HEK293T (cell line): ENCODE data around the gene CACTIN.

Experiments
- CTCF ChIA-PET: fragments of 350-600 bp; formaldehyde crosslinking; extraction: SDS; loops from one replicate; lab custom pipeline; 2021; ENCODE audit warnings: antibody characterized with exemption, inconsistent platforms; lab: Yijun Ruan, JAX
- POLR2A ChIA-PET: fragments of 350-600 bp; formaldehyde crosslinking; extraction: SDS; loops from one replicate; lab custom pipeline; 2020; ENCODE audit warnings: antibody characterized with exemption, inconsistent platforms; lab: Yijun Ruan, JAX
- DNase-seq: peaks from one replicate; pipeline ENCODE4 v3.0.0; 2012; ENCODE audit warnings: mixed read lengths; ENCODE audit errors: extremely low spot score
- ARNT ChIP-seq: fragments of 450-650 bp; IDR thresholded peaks from 2 replicates; pipeline ENCODE4 v1.6.1; 2017; ENCODE audit warnings: mild to moderate bottlenecking
- BHLHE40 ChIP-seq: fragments of 450-650 bp; IDR thresholded peaks from 2 replicates; pipeline ENCODE4 v1.6.1; 2016; ENCODE audit warnings: mild to moderate bottlenecking, moderate library complexity, borderline replicate concordance
- CTBP1 ChIP-seq: fragments of 450-650 bp; IDR thresholded peaks from 2 replicates; pipeline ENCODE4 v1.6.1; 2016; ENCODE audit warnings: borderline replicate concordance
- ELF4 ChIP-seq: fragments of 450-650 bp; IDR thresholded peaks from 2 replicates; pipeline ENCODE4 v1.6.1; 2017; ENCODE audit warnings: antibody characterized with exemption
- FOXA1 ChIP-seq: fragments of 450-650 bp; IDR thresholded peaks from 2 replicates; pipeline ENCODE4 v1.6.1; 2016; ENCODE audit warnings: mild to moderate bottlenecking
- FOXK2 ChIP-seq: fragments of 450-650 bp; IDR thresholded peaks from 2 replicates; pipeline ENCODE4 v1.6.1; 2016; ENCODE audit warnings: mild to moderate bottlenecking
- FOXM1 ChIP-seq: fragments of 450-650 bp; IDR thresholded peaks from 2 replicates; pipeline ENCODE4 v1.6.1; 2017; ENCODE audit warnings: mild to moderate bottlenecking, borderline replicate concordance
- HDGF ChIP-seq: fragments of 450-650 bp; IDR thresholded peaks from 2 replicates; pipeline ENCODE4 v1.6.1; 2017; ENCODE audit warnings: antibody characterized with exemption, borderline replicate concordance
- L3MBTL2 ChIP-seq: fragments of 450-650 bp; conservative IDR thresholded peaks from 2 replicates; pipeline ENCODE4 v1.6.1; 2016; ENCODE audit warnings: mild to moderate bottlenecking
- LEF1 ChIP-seq: fragments of 450-650 bp; IDR thresholded peaks from 2 replicates; pipeline ENCODE4 v1.6.1; 2017; ENCODE audit warnings: mild to moderate bottlenecking, borderline replicate concordance
- NFRKB ChIP-seq: fragments of 450-650 bp; IDR thresholded peaks from 2 replicates; pipeline ENCODE4 v1.6.1; 2016; ENCODE audit warnings: mild to moderate bottlenecking, moderate library complexity
- PKNOX1 ChIP-seq: fragments of 450-650 bp; IDR thresholded peaks from 2 replicates; pipeline ENCODE4 v1.6.1; 2016
- SP1 ChIP-seq: fragments of 450-650 bp; IDR thresholded peaks from 2 replicates; pipeline ENCODE4 v1.6.1; 2017
- SUZ12 ChIP-seq: fragments of 450-650 bp; IDR thresholded peaks from 2 replicates; pipeline ENCODE4 v1.6.1; 2016; ENCODE audit warnings: mild to moderate bottlenecking
- TARDBP ChIP-seq: fragments of 450-650 bp; IDR thresholded peaks from 2 replicates; pipeline ENCODE4 v1.6.1; 2016
- ZNF384 ChIP-seq: fragments of 450-650 bp; IDR thresholded peaks from 2 replicates; pipeline ENCODE4 v1.6.1; 2016

CACTIN gene

GRCh38 chr19:3620817-3621547 lies 5.6 kb downstream of the CACTIN start:
- DNase-seq = no peak
- ChIA-PET POLR2A (no interaction called here), CTCF (interaction anchor here (0.6 kb wide), 1 partner anchor 81 kb away, joined by 3 read pairs; no protein-coding TSS in a partner anchor)
- TF ChIP-seq CTBP1 (no peak), FOXA1 (no peak), BHLHE40 (no peak), ZNF384 (no peak), ARNT (no peak), PKNOX1 (no peak), TARDBP (no peak), NFRKB (no peak), FOXM1 (no peak), HDGF (no peak), SP1 (no peak), SUZ12 (no peak), ELF4 (no peak), LEF1 (no peak), FOXK2 (no peak), L3MBTL2 (no peak)

- DNase-seq = no peak
- no peak for TF ChIP-seq NFRKB
- no peak for TF ChIP-seq SP1
- no peak for TF ChIP-seq ZNF384
- TF ChIP-seq CTBP1 = no peak
- TF ChIP-seq LEF1 = no peak
- ChIA-PET POLR2A (interaction anchor here (1.2 kb wide), 1 partner anchor 63 kb away, joined by 4 read pairs; the partner anchor contains the start of gene MFSD12), CTCF (interaction anchor here (0.6 kb wide), 1 partner anchor 82 kb away, joined by 3 read pairs; no protein-coding TSS in a partner anchor)
Observed at GRCh38 chr19:3620145-3620816, 6.3 kb downstream of the CACTIN start.

GRCh38 chr19:3619631-3620012 lies 7.0 kb downstream of the CACTIN start:
- TF ChIP-seq ZNF384 = no peak
- no peak for TF ChIP-seq SP1
- no peak for TF ChIP-seq L3MBTL2
- TF ChIP-seq LEF1 = no peak
- TF ChIP-seq HDGF = no peak
- no peak for TF ChIP-seq TARDBP
- TF ChIP-seq BHLHE40 = no peak
- no peak for TF ChIP-seq FOXK2
- no peak for TF ChIP-seq ELF4
- no peak for TF ChIP-seq FOXA1
- TF ChIP-seq ARNT = no peak
- no peak for TF ChIP-seq SUZ12
- no peak for TF ChIP-seq FOXM1
- ChIA-PET CTCF (interaction anchor here (0.6 kb wide), 1 partner anchor 511 kb away, joined by 3 read pairs; no protein-coding TSS in a partner anchor), POLR2A (interaction anchor here (1.2 kb wide), 1 partner anchor 62 kb away, joined by 4 read pairs; the partner anchor contains the start of gene MFSD12)
- no peak for DNase-seq

GRCh38 chr19:3618811-3619630 lies 7.6 kb downstream of the CACTIN start:
- CTCF ChIA-PET = interaction anchor here (0.6 to 1.1 kb wide), 2 partner anchors 11 to 512 kb away, joined by 3 to 8 read pairs; no protein-coding TSS in a partner anchor
- no peak for TF ChIP-seq ELF4
- no peak for TF ChIP-seq FOXM1
- no peak for TF ChIP-seq ARNT
- no peak for TF ChIP-seq HDGF
- no peak for TF ChIP-seq SP1
- no peak for TF ChIP-seq SUZ12
- no peak for TF ChIP-seq FOXA1
- no peak for TF ChIP-seq FOXK2
- TF ChIP-seq TARDBP = no peak
- no peak for TF ChIP-seq PKNOX1
- no peak for TF ChIP-seq NFRKB
- TF ChIP-seq BHLHE40 = no peak
- TF ChIP-seq LEF1 = no peak
- no peak for TF ChIP-seq L3MBTL2
- TF ChIP-seq CTBP1 = no peak
- no peak for TF ChIP-seq ZNF384
- no peak for DNase-seq
- POLR2A ChIA-PET = interaction anchor here (1.2 kb wide), 1 partner anchor 61 kb away, joined by 4 read pairs; the partner anchor contains the start of gene MFSD12

- ChIA-PET POLR2A (no interaction called here), CTCF (interaction anchor here (1.1 kb wide), 1 partner anchor 10 kb away, joined by 8 read pairs; no protein-coding TSS in a partner anchor)
- TF ChIP-seq L3MBTL2 = no peak
- TF ChIP-seq PKNOX1 = no peak
- no peak for TF ChIP-seq BHLHE40
- TF ChIP-seq ZNF384 = no peak
- TF ChIP-seq SUZ12 = no peak
- no peak for TF ChIP-seq CTBP1
- no peak for TF ChIP-seq LEF1
- no peak for TF ChIP-seq ELF4
- TF ChIP-seq SP1 = no peak
- no peak for TF ChIP-seq HDGF
- no peak for TF ChIP-seq FOXK2
- no peak for TF ChIP-seq ARNT
- no peak for TF ChIP-seq TARDBP
- no peak for TF ChIP-seq NFRKB
- DNase-seq = peak; percentile 79
Observed at GRCh38 chr19:3618144-3618810, 8.3 kb downstream of the CACTIN start.
